PC-9 (cell line): ENCODE data around the gene TRPM5. TPM values are rescaled to one million over a fixed set of nuclear protein-coding genes. Genes with fewer than 3 reads are reported as not detected.

Source experiments
- BruUV-seq: library from RNA; stranded (reverse); fragments of 400-500 nt; replicated peaks from 2 replicates; lab custom pipeline; 2021; lab: Mats Ljungman, UMichigan
- CTCF ChIA-PET: fragments of 300-600 bp; sonication (Branson Sonifier 250); formaldehyde crosslinking; loops from one replicate; lab custom pipeline; 2022; ENCODE audit warnings: antibody characterized with exemption; lab: Charles Lee
- POLR2A ChIA-PET: fragments of 300-600 bp; sonication (Branson Sonifier 250); formaldehyde crosslinking; loops from one replicate; lab custom pipeline; 2022; ENCODE audit warnings: antibody characterized with exemption; ENCODE audit not compliant: unreplicated experiment; lab: Charles Lee
- DNase-seq, 2 experiments: peaks; one replicate each; pipeline versions ENCODE4 v3.0.0 to v3.0.0-alpha.2; 2015 to 2022; ENCODE audit warnings: mixed read lengths in 1 of 2
- H2AFZ ChIP-seq: fragments of 200-600 bp; sonication (generic); 2 replicates; pipeline ENCODE4 v1.8.1; 2017; ENCODE audit warnings: antibody characterized with exemption
- H3F3A ChIP-seq: fragments of 200-600 bp; sonication (generic); 2 replicates; pipeline ENCODE4 v1.8.1; 2017; ENCODE audit warnings: antibody characterized with exemption, mild to moderate bottlenecking, low read depth; ENCODE audit not compliant: insufficient read depth
- H3K27ac ChIP-seq: fragments of 200-600 bp; sonication (generic); 2 replicates; pipeline ENCODE4 v1.6.1; 2016; ENCODE audit warnings: mixed run types
- H3K27me3 ChIP-seq: fragments of 200-600 bp; sonication (generic); 2 replicates; pipeline ENCODE4 v1.6.1; 2016; ENCODE audit warnings: low read depth, mixed run types; ENCODE audit not compliant: insufficient read depth
- H3K36me3 ChIP-seq: fragments of 200-600 bp; sonication (generic); 2 replicates; pipeline ENCODE4 v1.6.1; 2016; ENCODE audit warnings: low read depth, mixed run types
- H3K4me1 ChIP-seq: fragments of 200-600 bp; sonication (generic); replicated peaks from 2 replicates; pipeline ENCODE4 v1.6.1; 2016; ENCODE audit warnings: mixed run types; ENCODE audit not compliant: insufficient read depth
- H3K4me2 ChIP-seq: fragments of 200-600 bp; sonication (generic); 2 replicates; pipeline ENCODE4 v1.6.1; 2017; ENCODE audit warnings: mixed run types
- H3K4me3 ChIP-seq: fragments of 200-600 bp; sonication (generic); 2 replicates; pipeline ENCODE4 v1.6.1; 2016; ENCODE audit warnings: mixed run types
- H3K79me2 ChIP-seq: fragments of 200-600 bp; sonication (generic); 2 replicates; pipeline ENCODE4 v1.6.1; 2017; ENCODE audit warnings: low read depth, mixed run types
- H3K9me2 ChIP-seq: fragments of 200-600 bp; sonication (generic); 2 replicates; pipeline ENCODE4 v1.8.1; 2017; ENCODE audit warnings: mild to moderate bottlenecking; ENCODE audit not compliant: insufficient read depth
- H3K9me3 ChIP-seq: fragments of 200-600 bp; sonication (generic); 2 replicates; pipeline ENCODE4 v1.8.1; 2016; ENCODE audit warnings: low read depth; ENCODE audit not compliant: insufficient read depth
- H4K20me1 ChIP-seq: fragments of 200-600 bp; sonication (generic); 2 replicates; pipeline ENCODE4 v1.8.1; 2017; ENCODE audit not compliant: insufficient read depth
- EZH2 ChIP-seq: fragments of 200-600 bp; sonication (generic); IDR thresholded peaks from 2 replicates; pipeline ENCODE4 v1.8.0; 2017; ENCODE audit warnings: antibody characterized with exemption, low read depth
- intact Hi-C: fragments of 100-400 bp; cut with micrococcal nuclease; formaldehyde crosslinking; loops from one replicate; pipeline ENCODE4 v1.10.0; 2022; ENCODE audit not compliant: unreplicated experiment
- total RNA-seq: library from RNA; stranded (reverse); gene quantifications from 2 replicates; pipeline ENCODE4 v1.2.3, GENCODE V29; 2021
- TF ChIP-seq, protein P1 (sequence below): fragments of 200-600 bp; sonication (generic); conservative IDR thresholded peaks from 2 replicates; pipeline ENCODE4 v1.6.1; 2017; ENCODE audit warnings: mixed run types, antibody characterized with exemption, mild to moderate bottlenecking, moderate library complexity

TRPM5 gene
- total RNA-seq, 1 experiment from 2014 or later: not detected

DNA sequence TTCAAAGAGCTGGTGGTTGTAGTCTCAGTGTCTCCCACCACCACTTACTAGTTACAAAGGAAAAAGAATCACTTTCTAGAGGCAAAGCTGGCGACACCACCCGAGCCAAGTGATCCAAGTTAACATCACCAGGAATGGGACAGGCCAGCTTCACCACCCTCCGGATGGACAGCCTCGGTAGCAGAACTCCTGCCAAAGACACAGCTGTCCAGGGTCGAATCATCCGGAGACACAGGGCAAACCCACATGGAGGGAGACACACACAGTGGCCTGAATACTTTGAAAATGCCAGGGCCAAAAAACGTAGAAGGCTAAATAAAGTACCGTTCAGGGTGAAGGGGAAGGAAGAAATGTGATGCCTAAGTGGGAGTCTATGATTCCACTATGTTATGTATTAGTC is 33.6 kb upstream of the TRPM5 start:
- Histone ChIP-seq H3K9me2 (no peaks in the 10 kb centered on the region), H3K27ac (no peak overlapping the region), H3K4me3 (no peak overlapping the region), H3K4me2 (no peak overlapping the region), H3K9me3 (no peaks in the 10 kb centered on the region), H3K36me3 (no peaks in the 10 kb centered on the region), H3K4me1 (no peaks in the 10 kb centered on the region), H2AFZ (no peak overlapping the region), H3K27me3 (peaks cover 22% of the 10 kb centered on the region), H3F3A (no peaks in the 10 kb centered on the region), H3K79me2 (no peaks in the 10 kb centered on the region), H4K20me1 (no peaks in the 10 kb centered on the region)
- POLR2A ChIA-PET: no interaction called here
- CTCF ChIA-PET: no interaction called here
- DNase-seq: no peak
- BruUV-seq: no TSS peak
- no peak for TF ChIP-seq EZH2
- TF ChIP-seq, protein P1, sequence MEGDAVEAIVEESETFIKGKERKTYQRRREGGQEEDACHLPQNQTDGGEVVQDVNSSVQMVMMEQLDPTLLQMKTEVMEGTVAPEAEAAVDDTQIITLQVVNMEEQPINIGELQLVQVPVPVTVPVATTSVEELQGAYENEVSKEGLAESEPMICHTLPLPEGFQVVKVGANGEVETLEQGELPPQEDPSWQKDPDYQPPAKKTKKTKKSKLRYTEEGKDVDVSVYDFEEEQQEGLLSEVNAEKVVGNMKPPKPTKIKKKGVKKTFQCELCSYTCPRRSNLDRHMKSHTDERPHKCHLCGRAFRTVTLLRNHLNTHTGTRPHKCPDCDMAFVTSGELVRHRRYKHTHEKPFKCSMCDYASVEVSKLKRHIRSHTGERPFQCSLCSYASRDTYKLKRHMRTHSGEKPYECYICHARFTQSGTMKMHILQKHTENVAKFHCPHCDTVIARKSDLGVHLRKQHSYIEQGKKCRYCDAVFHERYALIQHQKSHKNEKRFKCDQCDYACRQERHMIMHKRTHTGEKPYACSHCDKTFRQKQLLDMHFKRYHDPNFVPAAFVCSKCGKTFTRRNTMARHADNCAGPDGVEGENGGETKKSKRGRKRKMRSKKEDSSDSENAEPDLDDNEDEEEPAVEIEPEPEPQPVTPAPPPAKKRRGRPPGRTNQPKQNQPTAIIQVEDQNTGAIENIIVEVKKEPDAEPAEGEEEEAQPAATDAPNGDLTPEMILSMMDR: no peak
- intact Hi-C loops: no loop called here

DNA sequence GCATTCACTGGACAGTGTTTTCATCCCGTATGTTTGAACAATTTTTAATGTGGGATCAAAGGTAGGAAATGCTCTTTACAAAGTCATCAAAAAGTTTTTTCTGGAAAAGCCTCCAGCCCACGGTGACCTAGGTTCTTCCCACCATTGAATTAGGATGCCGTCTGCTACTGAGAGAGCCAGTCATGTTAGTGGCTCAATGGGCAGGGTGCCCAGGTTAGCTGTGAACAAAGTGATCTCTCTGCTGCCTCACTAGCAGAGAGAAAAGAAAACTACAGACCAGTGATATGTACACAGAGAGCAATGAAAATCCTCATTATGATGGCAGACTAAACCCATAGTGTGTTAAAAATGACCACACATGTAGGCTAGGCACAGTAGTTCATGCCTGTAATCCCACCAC is 32.9 kb upstream of the TRPM5 start:
- POLR2A ChIA-PET: no interaction called here
- CTCF ChIA-PET: no interaction called here
- no peak for TF ChIP-seq EZH2

DNA sequence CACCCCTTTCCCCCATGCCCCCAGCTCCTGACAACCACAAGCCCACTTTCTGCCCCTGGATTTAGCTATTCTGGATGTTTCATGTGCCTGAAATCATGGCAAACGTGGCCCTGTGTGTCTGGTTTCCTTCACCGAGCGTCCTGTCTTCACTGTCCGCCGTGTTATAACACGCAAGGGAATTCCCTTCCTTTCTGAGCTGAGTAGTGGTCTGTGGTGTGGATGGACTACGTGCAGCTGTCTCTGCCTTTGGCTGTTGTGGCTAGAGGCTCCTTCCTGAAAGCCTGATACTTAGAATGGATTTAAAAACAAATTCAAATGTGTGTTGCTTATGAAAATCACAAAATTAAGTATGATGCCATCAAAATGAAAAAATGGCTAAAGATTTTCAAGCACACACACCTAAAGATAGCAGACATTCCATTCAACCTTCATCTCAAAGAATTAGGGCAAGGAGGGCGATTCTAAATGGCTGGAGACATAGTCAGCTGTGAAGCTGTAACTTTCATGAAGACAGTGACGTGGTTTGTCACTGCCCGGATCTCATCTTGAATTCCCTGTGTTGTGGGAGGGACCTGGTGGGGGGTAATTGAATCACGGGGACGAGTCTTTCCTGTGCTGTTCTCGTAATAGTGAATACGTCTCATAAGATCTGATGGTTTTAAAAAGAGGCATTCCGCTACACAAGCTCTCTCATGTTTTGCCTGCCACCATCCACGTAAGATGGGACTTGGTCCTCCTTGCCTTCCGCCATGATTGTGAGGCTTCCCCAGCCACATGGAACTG is 31.0 kb upstream of the TRPM5 start:
- Histone ChIP-seq H2AFZ (no peak overlapping the region), H3K27me3 (no peaks in the 10 kb centered on the region)
- CTCF ChIA-PET: no interaction called here

More for the DNA sequence above, 32.9 kb upstream of the TRPM5 start:
- intact Hi-C loops: no loop called here
- no peaks in the 10 kb centered on the region for H3K9me3 ChIP-seq
- no peak overlapping the region for H3K27ac ChIP-seq
- H2AFZ ChIP-seq: no peak overlapping the region
- no peaks in the 10 kb centered on the region for H4K20me1 ChIP-seq
- H3K4me2 ChIP-seq: no peak overlapping the region
- H3K79me2 ChIP-seq: no peaks in the 10 kb centered on the region
- H3F3A ChIP-seq: no peaks in the 10 kb centered on the region
- H3K27me3 ChIP-seq: peaks cover 15% of the 10 kb centered on the region
- no peaks in the 10 kb centered on the region for H3K4me1 ChIP-seq
- BruUV-seq: no TSS peak
- DNase-seq: no peak
- H3K4me3 ChIP-seq: no peak overlapping the region
- no peaks in the 10 kb centered on the region for H3K36me3 ChIP-seq
- H3K9me2 ChIP-seq: no peaks in the 10 kb centered on the region

More for the DNA sequence above, 31.0 kb upstream of the TRPM5 start:
- POLR2A ChIA-PET: no interaction called here
- H3K36me3 ChIP-seq: no peaks in the 10 kb centered on the region
- intact Hi-C loops: no loop called here
- H3K4me1 ChIP-seq: no peaks in the 10 kb centered on the region
- BruUV-seq: no TSS peak
- no peaks in the 10 kb centered on the region for H3F3A ChIP-seq
- no peaks in the 10 kb centered on the region for H3K9me2 ChIP-seq
- DNase-seq: no peak
- H4K20me1 ChIP-seq: no peaks in the 10 kb centered on the region
- H3K27ac ChIP-seq: no peak overlapping the region
- H3K4me2 ChIP-seq: no peak overlapping the region
- H3K9me3 ChIP-seq: no peaks in the 10 kb centered on the region
- no peaks in the 10 kb centered on the region for H3K79me2 ChIP-seq
- TF ChIP-seq EZH2: no peak
- TF ChIP-seq, protein P1: no peak
- no peak overlapping the region for H3K4me3 ChIP-seq
